Measurements from ENCODE around the gene SRCAP.

Gene SRCAP

GRCh38 chr16:30753596-30753995, 54.6 kb downstream of the SRCAP start:
- H3K9me3 ChIP-seq (ENCODE audit: insufficient read depth, low read depth, low read length), result no peaks in the 10 kb centered on the region
- H3K79me2 ChIP-seq (ENCODE audit: insufficient read depth, low read length), result peaks cover 30% of the 10 kb centered on the region
- H3F3A ChIP-seq (ENCODE audit: low read depth), result no peaks in the 10 kb centered on the region
- peaks cover 27% of the 10 kb centered on the region; the same call in 1 of the 2 replicates for H3K36me3 ChIP-seq (ENCODE audit: insufficient read depth, low read length)
- no peak for TF ChIP-seq EZH2phosphoT487 (IDR thresholded peaks at IDR 0.05; ENCODE audit: borderline replicate concordance)
- TF ChIP-seq, protein P1, sequence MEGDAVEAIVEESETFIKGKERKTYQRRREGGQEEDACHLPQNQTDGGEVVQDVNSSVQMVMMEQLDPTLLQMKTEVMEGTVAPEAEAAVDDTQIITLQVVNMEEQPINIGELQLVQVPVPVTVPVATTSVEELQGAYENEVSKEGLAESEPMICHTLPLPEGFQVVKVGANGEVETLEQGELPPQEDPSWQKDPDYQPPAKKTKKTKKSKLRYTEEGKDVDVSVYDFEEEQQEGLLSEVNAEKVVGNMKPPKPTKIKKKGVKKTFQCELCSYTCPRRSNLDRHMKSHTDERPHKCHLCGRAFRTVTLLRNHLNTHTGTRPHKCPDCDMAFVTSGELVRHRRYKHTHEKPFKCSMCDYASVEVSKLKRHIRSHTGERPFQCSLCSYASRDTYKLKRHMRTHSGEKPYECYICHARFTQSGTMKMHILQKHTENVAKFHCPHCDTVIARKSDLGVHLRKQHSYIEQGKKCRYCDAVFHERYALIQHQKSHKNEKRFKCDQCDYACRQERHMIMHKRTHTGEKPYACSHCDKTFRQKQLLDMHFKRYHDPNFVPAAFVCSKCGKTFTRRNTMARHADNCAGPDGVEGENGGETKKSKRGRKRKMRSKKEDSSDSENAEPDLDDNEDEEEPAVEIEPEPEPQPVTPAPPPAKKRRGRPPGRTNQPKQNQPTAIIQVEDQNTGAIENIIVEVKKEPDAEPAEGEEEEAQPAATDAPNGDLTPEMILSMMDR (conservative IDR thresholded peaks at IDR 0.05; ENCODE audit: low read length), result no peak
- no peaks in the 10 kb centered on the region for H3K27me3 ChIP-seq (ENCODE audit: insufficient read depth, low read length, poor library complexity, severe bottlenecking)
- H3K4me1 ChIP-seq (ENCODE audit: insufficient read depth, low read length, poor library complexity, severe bottlenecking), result peaks cover 13% of the 10 kb centered on the region
- no peak overlapping the region for H3K4me3 ChIP-seq (ENCODE audit: low read length, poor library complexity, severe bottlenecking)
- no peak overlapping the region for H3K4me2 ChIP-seq (ENCODE audit: low read depth, low read length, poor library complexity, severe bottlenecking)
- peaks cover 4% of the 10 kb centered on the region for H4K20me1 ChIP-seq (ENCODE audit: insufficient read depth, low read length, poor library complexity, severe bottlenecking)
- no peak overlapping the region for H2AFZ ChIP-seq (ENCODE audit: low read length)
- H3K9ac ChIP-seq (ENCODE audit: low read depth, low read length, poor library complexity, severe bottlenecking), result no peak overlapping the region
- H3K9me2 ChIP-seq (replicated peaks; ENCODE audit: low read depth, low read length), result no peaks in the 10 kb centered on the region

GRCh38 chr16:30755955-30756780, 57.2 kb downstream of the SRCAP start:
- Histone ChIP-seq H3K79me2 (ENCODE audit: insufficient read depth, low read length) (peaks cover 4% of the 10 kb centered on the region; the same call in 1 of the 2 replicates), H3F3A (ENCODE audit: low read depth) (no peaks in the 10 kb centered on the region), H3K4me3 (ENCODE audit: low read length, poor library complexity, severe bottlenecking) (no peak overlapping the region), H3K36me3 (ENCODE audit: insufficient read depth, low read length) (peaks cover 23% of the 10 kb centered on the region; the same call in 1 of the 2 replicates), H3K4me1 (ENCODE audit: insufficient read depth, low read length, poor library complexity, severe bottlenecking) (peaks cover 6% of the 10 kb centered on the region), H3K9ac (ENCODE audit: low read depth, low read length, poor library complexity, severe bottlenecking) (no peak overlapping the region), H2AFZ (ENCODE audit: low read length) (no peak overlapping the region), H3K9me3 (ENCODE audit: insufficient read depth, low read depth, low read length) (no peaks in the 10 kb centered on the region), H4K20me1 (ENCODE audit: insufficient read depth, low read length, poor library complexity, severe bottlenecking) (no peaks in the 10 kb centered on the region), H3K9me2 (replicated peaks; ENCODE audit: low read depth, low read length) (no peaks in the 10 kb centered on the region), H3K4me2 (ENCODE audit: low read depth, low read length, poor library complexity, severe bottlenecking) (no peak overlapping the region), H3K27me3 (ENCODE audit: insufficient read depth, low read length, poor library complexity, severe bottlenecking) (no peaks in the 10 kb centered on the region)
- TF ChIP-seq, protein P1 (conservative IDR thresholded peaks at IDR 0.05; ENCODE audit: low read length), result no peak
- TF ChIP-seq EZH2phosphoT487 (IDR thresholded peaks at IDR 0.05; ENCODE audit: borderline replicate concordance), result no peak

DNA sequence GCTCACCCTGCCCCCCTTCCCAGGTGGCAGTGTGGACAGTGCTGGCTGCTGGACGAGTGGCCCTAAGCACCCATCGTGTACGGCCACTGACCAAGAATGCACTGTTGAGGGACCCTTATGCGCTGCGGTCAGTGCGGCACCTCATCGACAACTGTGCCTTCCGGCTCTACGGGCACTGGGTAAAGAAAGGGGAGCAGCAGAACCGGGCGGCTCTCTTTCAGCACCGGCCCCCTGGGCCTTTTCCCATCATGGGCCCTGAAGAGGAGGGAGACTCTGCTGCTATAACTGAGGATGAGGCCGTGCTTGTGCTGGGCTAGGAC, 57.8 kb downstream of the SRCAP start:
- Histone ChIP-seq H3K9me3 (ENCODE audit: insufficient read depth, low read depth, low read length) (no peaks in the 10 kb centered on the region), H3K9me2 (replicated peaks; ENCODE audit: low read depth, low read length) (no peaks in the 10 kb centered on the region), H3K36me3 (ENCODE audit: insufficient read depth, low read length) (peaks cover 19% of the 10 kb centered on the region; the same call in 1 of the 2 replicates), H3K27me3 (ENCODE audit: insufficient read depth, low read length, poor library complexity, severe bottlenecking) (no peaks in the 10 kb centered on the region), H3F3A (ENCODE audit: low read depth) (no peaks in the 10 kb centered on the region), H3K4me1 (ENCODE audit: insufficient read depth, low read length, poor library complexity, severe bottlenecking) (peaks cover 6% of the 10 kb centered on the region), H3K79me2 (ENCODE audit: insufficient read depth, low read length) (no peaks in the 10 kb centered on the region), H4K20me1 (ENCODE audit: insufficient read depth, low read length, poor library complexity, severe bottlenecking) (no peaks in the 10 kb centered on the region), H3K4me2 (ENCODE audit: low read depth, low read length, poor library complexity, severe bottlenecking) (no peak overlapping the region), H2AFZ (ENCODE audit: low read length) (no peak overlapping the region), H3K4me3 (ENCODE audit: low read length, poor library complexity, severe bottlenecking) (no peak overlapping the region), H3K9ac (ENCODE audit: low read depth, low read length, poor library complexity, severe bottlenecking) (no peak overlapping the region)
- TF ChIP-seq, protein P1 (conservative IDR thresholded peaks at IDR 0.05; ENCODE audit: low read length), result no peak
- TF ChIP-seq EZH2phosphoT487 (IDR thresholded peaks at IDR 0.05; ENCODE audit: borderline replicate concordance), result no peak

All from Loucy (cell line).